Activated CD4-positive, alpha-beta memory T cell treated with anti-CD3 and anti-CD28 coated beads, Interleukin-2, amount 10 ng/mL, durations not matched to agents 7 days and 5 days (primary cell): ENCODE results near the gene CDH15. TPM values are rescaled to one million over a fixed set of nuclear protein-coding genes. Genes with fewer than 3 reads are reported as not detected.

Experiments used
- CTCF ChIA-PET: fragments of 350-600 bp; sonication (Branson Sonifier 250); formaldehyde crosslinking; loops from one replicate; lab custom pipeline; 2021; ENCODE audit warnings: antibody characterized with exemption, inconsistent platforms; lab: Charles Lee
- POLR2A ChIA-PET: fragments of 350-600 bp; sonication (Branson Sonifier 250); formaldehyde crosslinking; loops from one replicate; lab custom pipeline; 2021; ENCODE audit warnings: antibody characterized with exemption; lab: Charles Lee
- DNase-seq: peaks from one replicate; pipeline ENCODE4 v3.0.0-alpha.2; 2020
- H3K27ac Mint-ChIP-seq: one replicate; pipeline ENCODE4 v1.8.0; 2021; ENCODE audit warnings: mild to moderate bottlenecking, mixed read lengths
- H3K27me3 Mint-ChIP-seq: one replicate; pipeline ENCODE4 v1.8.0; 2021; ENCODE audit warnings: mixed read lengths
- H3K36me3 Mint-ChIP-seq: one replicate; pipeline ENCODE4 v1.8.0; 2021; ENCODE audit warnings: low read depth, mixed read lengths
- H3K4me1 Mint-ChIP-seq: one replicate; pipeline ENCODE4 v1.8.0; 2021; ENCODE audit warnings: mixed read lengths
- H3K4me3 Mint-ChIP-seq: one replicate; pipeline ENCODE4 v1.8.0; 2021; ENCODE audit warnings: mild to moderate bottlenecking, mixed read lengths
- H3K9me3 Mint-ChIP-seq: one replicate; pipeline ENCODE4 v1.8.0; 2021; ENCODE audit warnings: mixed read lengths
- total RNA-seq, 2 experiments: library from RNA; stranded (reverse); gene quantifications; one replicate each; pipeline ENCODE4 v1.2.3, GENCODE V29; 2021

The CDH15 gene
- total RNA-seq, 2 experiments from 2014 or later, result not detected

- Mint-ChIP-seq H3K4me1 (no peaks in the 10 kb centered on the region), H3K4me3 (no peak overlapping the region), H3K27me3 (no peaks in the 10 kb centered on the region), H3K9me3 (no peaks in the 10 kb centered on the region), H3K36me3 (peaks cover 19% of the 10 kb centered on the region), H3K27ac (no peak overlapping the region)
- DNase-seq, result no peak
- POLR2A ChIA-PET, result no interaction called here
- CTCF ChIA-PET, result no interaction called here
These were observed 35.4 kb upstream of the CDH15 start for GRCh38 chr16:89135971-89136765.

GRCh38 chr16:89136931-89137330, 34.6 kb upstream of the CDH15 start:
- DNase-seq, result no peak

GRCh38 chr16:89137666-89138512, 33.7 kb upstream of the CDH15 start:
- ChIA-PET POLR2A (no interaction called here), CTCF (no interaction called here)
- no peak for DNase-seq
- no peak overlapping the region for H3K4me3 Mint-ChIP-seq
- H3K4me1 Mint-ChIP-seq, result no peaks in the 10 kb centered on the region
- H3K27ac Mint-ChIP-seq, result no peak overlapping the region
- peaks cover 15% of the 10 kb centered on the region for H3K36me3 Mint-ChIP-seq
- no peaks in the 10 kb centered on the region for H3K27me3 Mint-ChIP-seq
- no peaks in the 10 kb centered on the region for H3K9me3 Mint-ChIP-seq

More at GRCh38 chr16:89136931-89137330, 34.6 kb upstream of the CDH15 start:
- peaks cover 15% of the 10 kb centered on the region for H3K36me3 Mint-ChIP-seq
- no peak overlapping the region for H3K4me3 Mint-ChIP-seq
- H3K27me3 Mint-ChIP-seq, result no peaks in the 10 kb centered on the region
- ChIA-PET CTCF (no interaction called here), POLR2A (no interaction called here)
- no peaks in the 10 kb centered on the region for H3K4me1 Mint-ChIP-seq
- no peaks in the 10 kb centered on the region for H3K9me3 Mint-ChIP-seq
- no peak overlapping the region for H3K27ac Mint-ChIP-seq

GRCh38 chr16:89138513-89138795, 33.1 kb upstream of the CDH15 start:
- H3K27ac Mint-ChIP-seq, result no peak overlapping the region
- H3K27me3 Mint-ChIP-seq, result no peaks in the 10 kb centered on the region
- no peak for DNase-seq
- no peak overlapping the region for H3K4me3 Mint-ChIP-seq
- no peaks in the 10 kb centered on the region for H3K9me3 Mint-ChIP-seq
- H3K4me1 Mint-ChIP-seq, result no peaks in the 10 kb centered on the region
- ChIA-PET CTCF (no interaction called here), POLR2A (no interaction called here)
- H3K36me3 Mint-ChIP-seq, result peaks cover 13% of the 10 kb centered on the region

- H3K27me3 Mint-ChIP-seq, result no peaks in the 10 kb centered on the region
- ChIA-PET CTCF (no interaction called here), POLR2A (no interaction called here)
- peaks cover 8% of the 10 kb centered on the region for H3K36me3 Mint-ChIP-seq
- H3K4me3 Mint-ChIP-seq, result no peak overlapping the region
- no peaks in the 10 kb centered on the region for H3K4me1 Mint-ChIP-seq
- DNase-seq, result no peak
- no peak overlapping the region for H3K27ac Mint-ChIP-seq
- H3K9me3 Mint-ChIP-seq, result no peaks in the 10 kb centered on the region
These were observed 32.6 kb upstream of the CDH15 start for GRCh38 chr16:89138843-89139520.

- DNase-seq, result no peak
- POLR2A ChIA-PET, result no interaction called here
- CTCF ChIA-PET, result no interaction called here
- Mint-ChIP-seq H3K4me1 (no peaks in the 10 kb centered on the region), H3K9me3 (no peaks in the 10 kb centered on the region), H3K27ac (no peak overlapping the region), H3K4me3 (no peak overlapping the region), H3K36me3 (peaks cover 4% of the 10 kb centered on the region), H3K27me3 (no peaks in the 10 kb centered on the region)
These were observed 31.6 kb upstream of the CDH15 start for GRCh38 chr16:89139907-89140361.

- H3K27ac Mint-ChIP-seq, result no peak overlapping the region
- POLR2A ChIA-PET, result no interaction called here
These were observed 31.1 kb upstream of the CDH15 start for GRCh38 chr16:89140401-89140800.

GRCh38 chr16:89140981-89141883, 30.3 kb upstream of the CDH15 start:
- ChIA-PET CTCF (no interaction called here), POLR2A (no interaction called here)
- Mint-ChIP-seq H3K4me1 (no peaks in the 10 kb centered on the region), H3K27me3 (no peaks in the 10 kb centered on the region), H3K9me3 (no peaks in the 10 kb centered on the region), H3K27ac (no peak overlapping the region), H3K36me3 (peaks cover 10% of the 10 kb centered on the region), H3K4me3 (no peak overlapping the region)
- no peak for DNase-seq

More at GRCh38 chr16:89140401-89140800, 31.1 kb upstream of the CDH15 start:
- H3K4me3 Mint-ChIP-seq, result no peak overlapping the region
- H3K9me3 Mint-ChIP-seq, result no peaks in the 10 kb centered on the region
- no peaks in the 10 kb centered on the region for H3K27me3 Mint-ChIP-seq
- no peak for DNase-seq
- H3K36me3 Mint-ChIP-seq, result peaks cover 7% of the 10 kb centered on the region
- CTCF ChIA-PET, result no interaction called here
- no peaks in the 10 kb centered on the region for H3K4me1 Mint-ChIP-seq

- no peaks in the 10 kb centered on the region for H3K9me3 Mint-ChIP-seq
- POLR2A ChIA-PET, result no interaction called here
- CTCF ChIA-PET, result no interaction called here
- no peak overlapping the region for H3K27ac Mint-ChIP-seq
- no peaks in the 10 kb centered on the region for H3K4me1 Mint-ChIP-seq
- peaks cover 15% of the 10 kb centered on the region for H3K36me3 Mint-ChIP-seq
- no peak overlapping the region for H3K4me3 Mint-ChIP-seq
- H3K27me3 Mint-ChIP-seq, result no peaks in the 10 kb centered on the region
- no peak for DNase-seq
These were observed 29.7 kb upstream of the CDH15 start for GRCh38 chr16:89141884-89142267.

- H3K36me3 Mint-ChIP-seq, result peaks cover 19% of the 10 kb centered on the region
- no peak overlapping the region for H3K27ac Mint-ChIP-seq
- H3K4me3 Mint-ChIP-seq, result no peak overlapping the region
- CTCF ChIA-PET, result no interaction called here
- no peaks in the 10 kb centered on the region for H3K27me3 Mint-ChIP-seq
- POLR2A ChIA-PET, result no interaction called here
- no peaks in the 10 kb centered on the region for H3K9me3 Mint-ChIP-seq
- H3K4me1 Mint-ChIP-seq, result no peaks in the 10 kb centered on the region
- no peak for DNase-seq
These were observed 28.9 kb upstream of the CDH15 start for GRCh38 chr16:89142474-89143195.

GRCh38 chr16:89143201-89143741, 28.3 kb upstream of the CDH15 start:
- ChIA-PET CTCF (no interaction called here), POLR2A (no interaction called here)
- no peaks in the 10 kb centered on the region for H3K4me1 Mint-ChIP-seq
- H3K36me3 Mint-ChIP-seq, result peaks cover 22% of the 10 kb centered on the region
- no peak overlapping the region for H3K27ac Mint-ChIP-seq
- no peak for DNase-seq
- no peaks in the 10 kb centered on the region for H3K9me3 Mint-ChIP-seq
- no peaks in the 10 kb centered on the region for H3K27me3 Mint-ChIP-seq
- H3K4me3 Mint-ChIP-seq, result no peak overlapping the region
